ENCODE results near the gene ITGA11. TPM values are rescaled to one million over a fixed set of nuclear protein-coding genes. Genes with fewer than 3 reads are reported as not detected.

The ITGA11 gene
- total and polyA plus RNA-seq, 2 donors (not counting 1 experiment from before 2014, with no cell fraction given) = not detected

- DNase-seq (no peak), ATAC-seq (ENCODE audit: low read depth) (peak; percentile 21)
- H3K4me1 ChIP-seq (ENCODE audit: control insufficient read depth in 2 of 2, insufficient read depth in 2 of 2, low read length in 2 of 2) = peaks cover 4 to 5% of the 10 kb centered on the region in 2 donors
- H3K4me2 ChIP-seq (replicated peaks; ENCODE audit: low read depth, low read length, poor library complexity, severe bottlenecking) = peak overlapping the region; percentile 25
- no peaks in the 10 kb centered on the region for H3K79me2 ChIP-seq (ENCODE audit: control insufficient read depth, insufficient read depth, low read length)
- WGBS (ENCODE audit: insufficient coverage) = 21% methylated on average over 7 of the region's 10 CpGs
- H3K9ac ChIP-seq (ENCODE audit: low read length) = no peak overlapping the region
- no peak overlapping the region for H2AFZ ChIP-seq (ENCODE audit: insufficient read depth, low read depth, low read length, poor library complexity, severe bottlenecking)
- no peaks in the 10 kb centered on the region for H3K36me3 ChIP-seq (replicated peaks in 1 of 2; ENCODE audit: control extremely low read depth in 1 of 2, control insufficient read depth in 1 of 2, extremely low read depth in 1 of 2, insufficient read depth in 2 of 2, low read length in 1 of 2)
- no peaks in the 10 kb centered on the region for H3K27me3 ChIP-seq (replicated peaks in 1 of 4; ENCODE audit: control extremely low read depth in 1 of 4, control insufficient read depth in 3 of 4, insufficient read depth in 4 of 4, low read length in 3 of 4)
- Mint-ChIP-seq H3K27me3 (peaks cover 9% of the 10 kb centered on the region), H3K27ac (peak overlapping the region; percentile 21), H3K4me3 (no peak overlapping the region), H3K4me1 (peaks cover 8% of the 10 kb centered on the region), H3K9me3 (ENCODE audit: insufficient read depth) (no peaks in the 10 kb centered on the region)
- intact Hi-C loops (cut with micrococcal nuclease) = no loop called here
- H3K9me3 ChIP-seq (ENCODE audit: control extremely low read depth in 1 of 3, control insufficient read depth in 2 of 3, insufficient read depth in 1 of 3, low read length in 2 of 3) = peaks cover 0 to 9% (median 0%) of the 10 kb centered on the region in 3 donors
- POLR2A ChIA-PET = no interaction called here
- no peak overlapping the region for H3K27ac ChIP-seq (ENCODE audit: low read length in 2 of 2)
- no peaks in the 10 kb centered on the region for H4K20me1 ChIP-seq (ENCODE audit: control insufficient read depth, insufficient read depth, low read length, poor library complexity, severe bottlenecking)
- H3K4me3 ChIP-seq (ENCODE audit: control extremely low read depth in 1 of 5, extremely low read depth in 1 of 5, insufficient read depth in 1 of 5, low read depth in 2 of 5, low read length in 4 of 5) = no peak overlapping the region
- CTCF ChIA-PET = no interaction called here
- TF ChIP-seq CTCF (IDR thresholded peaks at IDR 0.05) (no peak), EZH2 (IDR thresholded peaks at IDR 0.05; ENCODE audit: borderline replicate concordance, insufficient read depth, low read depth, low read length, poor library complexity, severe bottlenecking) (no peak)
Measured at GRCh38 chr15:68352401-68353062, 79.4 kb downstream of the ITGA11 start.

DNA sequence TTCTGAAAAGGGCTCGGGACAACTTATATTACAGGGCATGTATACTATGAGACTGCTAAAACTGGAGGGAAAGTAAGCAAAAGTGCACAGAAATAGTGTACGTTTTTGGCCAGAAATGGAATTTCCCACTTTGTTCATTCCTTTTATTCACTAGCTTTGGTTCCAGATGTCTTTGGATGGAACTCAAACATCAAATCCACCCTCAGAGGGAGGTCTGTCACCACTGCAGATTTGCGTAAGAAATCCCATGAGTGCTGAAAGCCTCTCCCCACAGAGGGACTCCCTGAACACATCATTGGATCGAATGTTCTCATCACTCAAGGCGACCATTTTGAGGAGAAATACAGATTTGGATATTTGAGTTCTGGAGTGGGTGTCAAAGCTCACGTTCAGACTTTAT lies 82.8 kb downstream of the ITGA11 start:
- intact Hi-C loops (cut with micrococcal nuclease) = no loop called here
- Histone ChIP-seq H3K27me3 (replicated peaks in 1 of 4; ENCODE audit: control extremely low read depth in 1 of 4, control insufficient read depth in 3 of 4, insufficient read depth in 4 of 4, low read length in 3 of 4) (no peaks in the 10 kb centered on the region), H2AFZ (ENCODE audit: insufficient read depth, low read depth, low read length, poor library complexity, severe bottlenecking) (no peak overlapping the region), H4K20me1 (ENCODE audit: control insufficient read depth, insufficient read depth, low read length, poor library complexity, severe bottlenecking) (no peaks in the 10 kb centered on the region), H3K9ac (ENCODE audit: low read length) (no peak overlapping the region), H3K4me1 (ENCODE audit: control insufficient read depth in 2 of 2, insufficient read depth in 2 of 2, low read length in 2 of 2) (peaks cover 4 to 5% of the 10 kb centered on the region in 2 donors), H3K36me3 (replicated peaks in 1 of 2; ENCODE audit: control extremely low read depth in 1 of 2, control insufficient read depth in 1 of 2, extremely low read depth in 1 of 2, insufficient read depth in 2 of 2, low read length in 1 of 2) (no peaks in the 10 kb centered on the region), H3K79me2 (ENCODE audit: control insufficient read depth, insufficient read depth, low read length) (no peaks in the 10 kb centered on the region), H3K4me3 (ENCODE audit: control extremely low read depth in 1 of 5, extremely low read depth in 1 of 5, insufficient read depth in 1 of 5, low read depth in 2 of 5, low read length in 4 of 5) (no peak overlapping the region), H3K4me2 (replicated peaks; ENCODE audit: low read depth, low read length, poor library complexity, severe bottlenecking) (no peak overlapping the region), H3K27ac (ENCODE audit: low read length in 2 of 2) (no peak overlapping the region), H3K9me3 (ENCODE audit: control extremely low read depth in 1 of 3, control insufficient read depth in 2 of 3, insufficient read depth in 1 of 3, low read length in 2 of 3) (no peaks in the 10 kb centered on the region)
- no peaks in the 10 kb centered on the region for H3K9me3 Mint-ChIP-seq (ENCODE audit: insufficient read depth)
- WGBS (ENCODE audit: insufficient coverage) = 94% methylated on average over 3 of the region's 6 CpGs
- H3K4me1 Mint-ChIP-seq = peaks cover 8% of the 10 kb centered on the region
- ChIA-PET CTCF (no interaction called here), POLR2A (no interaction called here)
- no peak for ATAC-seq (ENCODE audit: low read depth)
- peaks cover 12% of the 10 kb centered on the region for H3K27me3 Mint-ChIP-seq
- no peak overlapping the region for H3K4me3 Mint-ChIP-seq
- no peak overlapping the region for H3K27ac Mint-ChIP-seq
- TF ChIP-seq EZH2 (IDR thresholded peaks at IDR 0.05; ENCODE audit: borderline replicate concordance, insufficient read depth, low read depth, low read length, poor library complexity, severe bottlenecking) = no peak
- no peak for DNase-seq
